PC-9 (cell line): ENCODE measurements around the gene TRAF3.

Source experiments
- EZH2 ChIP-seq: fragments of 200-600 bp; sonication (generic); IDR thresholded peaks from 2 replicates; pipeline ENCODE4 v1.8.0; 2017; ENCODE audit warnings: antibody characterized with exemption, low read depth
- TF ChIP-seq, protein P1 (sequence below): fragments of 200-600 bp; sonication (generic); conservative IDR thresholded peaks from 2 replicates; pipeline ENCODE4 v1.6.1; 2017; ENCODE audit warnings: mixed run types, antibody characterized with exemption, mild to moderate bottlenecking, moderate library complexity

DNA sequence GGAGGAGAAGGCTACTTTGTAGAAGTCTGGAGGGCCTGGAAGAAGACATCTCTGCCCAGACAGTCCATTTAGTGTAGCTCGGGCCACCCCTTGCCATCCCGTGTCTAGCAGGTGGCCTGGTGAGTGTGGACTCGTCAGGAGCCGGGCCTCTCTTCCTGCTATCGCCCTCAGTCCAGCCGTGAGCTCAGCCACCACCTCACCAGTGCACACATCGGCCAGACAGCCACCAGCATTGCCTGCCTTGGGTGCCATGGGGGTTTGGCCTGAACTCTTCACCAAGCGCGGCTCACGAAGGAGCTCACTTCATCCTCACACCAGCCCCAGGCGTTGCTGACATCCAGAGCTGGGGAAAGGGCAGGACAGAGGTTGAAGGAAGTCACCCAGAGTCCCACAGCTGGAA, 19.6 kb upstream of the TRAF3 start:
- TF ChIP-seq, protein P1, sequence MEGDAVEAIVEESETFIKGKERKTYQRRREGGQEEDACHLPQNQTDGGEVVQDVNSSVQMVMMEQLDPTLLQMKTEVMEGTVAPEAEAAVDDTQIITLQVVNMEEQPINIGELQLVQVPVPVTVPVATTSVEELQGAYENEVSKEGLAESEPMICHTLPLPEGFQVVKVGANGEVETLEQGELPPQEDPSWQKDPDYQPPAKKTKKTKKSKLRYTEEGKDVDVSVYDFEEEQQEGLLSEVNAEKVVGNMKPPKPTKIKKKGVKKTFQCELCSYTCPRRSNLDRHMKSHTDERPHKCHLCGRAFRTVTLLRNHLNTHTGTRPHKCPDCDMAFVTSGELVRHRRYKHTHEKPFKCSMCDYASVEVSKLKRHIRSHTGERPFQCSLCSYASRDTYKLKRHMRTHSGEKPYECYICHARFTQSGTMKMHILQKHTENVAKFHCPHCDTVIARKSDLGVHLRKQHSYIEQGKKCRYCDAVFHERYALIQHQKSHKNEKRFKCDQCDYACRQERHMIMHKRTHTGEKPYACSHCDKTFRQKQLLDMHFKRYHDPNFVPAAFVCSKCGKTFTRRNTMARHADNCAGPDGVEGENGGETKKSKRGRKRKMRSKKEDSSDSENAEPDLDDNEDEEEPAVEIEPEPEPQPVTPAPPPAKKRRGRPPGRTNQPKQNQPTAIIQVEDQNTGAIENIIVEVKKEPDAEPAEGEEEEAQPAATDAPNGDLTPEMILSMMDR: no peak
- no peak for TF ChIP-seq EZH2
